GM19238 (cell line): ENCODE data around the gene SOAT2.
"Not testable (repeated sequence)": the region's sequence is repeated elsewhere in the genome, so short reads cannot be mapped to it uniquely, and the experiment has no call there.

Experiments
- DNase-seq: peaks from one replicate; pipeline ENCODE4 v3.0.0; 2011; ENCODE audit warnings: low spot score; ENCODE audit not compliant: insufficient read length

SOAT2 gene

DNA sequence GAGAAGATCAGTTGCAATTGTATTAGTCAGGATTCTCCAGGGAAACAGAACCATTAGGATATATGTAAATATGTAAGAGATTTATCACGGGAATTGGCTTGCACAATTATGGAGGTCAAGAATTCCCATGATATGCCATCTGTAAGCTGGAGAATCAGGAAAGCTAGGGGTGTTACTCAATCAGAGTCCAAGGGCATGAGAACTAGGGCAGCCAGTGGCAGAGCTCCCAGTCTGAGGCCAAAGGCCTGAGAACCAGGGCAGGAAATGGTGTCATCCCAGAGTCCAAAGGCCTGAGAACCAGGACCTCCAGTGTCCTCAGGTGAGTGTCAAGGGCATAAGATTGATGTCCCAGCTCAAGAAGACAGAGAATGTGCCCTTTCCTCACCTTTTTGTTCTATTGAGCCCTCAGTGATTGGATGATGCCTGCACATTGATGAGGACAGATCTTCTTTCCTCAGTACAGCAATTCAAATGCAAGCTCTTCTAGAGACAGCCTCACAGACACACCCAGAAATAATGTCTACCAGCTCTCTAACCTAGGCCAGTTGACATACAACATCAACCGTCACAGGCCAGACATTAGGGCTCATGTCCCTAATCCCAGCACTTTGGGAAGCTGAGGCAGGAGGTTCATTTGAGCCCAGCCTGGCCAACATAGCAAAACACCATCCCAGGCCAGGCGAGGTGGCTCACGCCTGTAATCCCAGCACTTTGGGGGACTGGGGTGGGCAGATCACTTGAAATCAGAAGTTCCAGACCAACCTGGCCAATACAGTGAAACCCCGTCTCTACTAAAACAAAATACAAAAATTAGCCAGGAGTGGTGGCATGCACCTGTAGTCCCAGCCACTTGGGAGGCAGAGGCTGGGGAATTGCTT, 42.3 kb downstream of the SOAT2 start:
- DNase-seq = no peak

DNA sequence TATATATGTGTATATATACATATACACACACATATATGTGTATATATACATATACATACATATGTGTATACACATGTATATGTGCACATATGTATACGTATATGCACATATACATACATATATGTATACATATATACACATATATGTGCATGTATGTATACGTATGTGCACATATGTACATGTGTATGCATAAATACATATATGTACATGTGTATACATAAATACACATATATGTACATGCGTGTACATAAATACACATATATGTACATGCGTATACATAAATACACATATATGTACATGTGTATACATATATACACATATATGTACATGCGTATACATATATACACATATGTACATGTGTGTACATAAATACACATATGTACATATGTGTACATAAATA, 43.9 kb downstream of the SOAT2 start:
- DNase-seq = no peak

DNA sequence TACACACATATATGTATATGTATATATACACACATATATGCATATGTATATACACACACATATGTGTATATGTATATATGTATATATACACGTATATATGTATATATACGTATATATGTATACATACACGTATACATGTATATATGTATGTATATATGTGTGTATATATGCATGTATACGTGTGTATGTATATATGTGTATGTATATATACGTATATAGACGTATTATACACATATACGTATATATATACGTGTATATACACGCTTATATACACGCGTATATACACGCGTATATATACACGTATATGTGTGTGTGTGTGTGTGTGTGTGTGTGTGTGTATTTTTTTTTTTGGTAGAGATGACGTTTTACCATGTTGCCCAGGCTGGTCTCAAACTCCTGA, 44.4 kb downstream of the SOAT2 start:
- DNase-seq = no peak

DNA sequence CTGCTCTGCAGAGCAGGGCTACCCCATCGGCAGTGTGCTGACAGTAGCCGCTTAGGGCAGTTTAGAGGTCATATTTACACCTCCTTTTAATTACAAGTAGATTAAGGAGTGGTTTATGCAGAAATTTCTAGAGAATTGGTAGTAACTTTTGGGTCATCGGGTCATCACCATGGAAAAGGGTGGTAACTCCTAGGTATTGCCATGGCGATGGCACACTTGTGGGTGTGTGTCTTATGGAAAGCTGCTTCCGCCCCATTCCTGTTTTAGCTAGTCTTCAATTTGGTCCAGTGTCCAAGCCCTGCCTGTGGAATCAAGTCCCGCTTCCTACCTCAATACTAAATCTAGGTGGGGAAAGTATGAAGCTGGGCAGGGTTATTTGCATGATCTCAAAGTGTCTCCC, 47.8 kb downstream of the SOAT2 start:
- no peak for DNase-seq

DNA sequence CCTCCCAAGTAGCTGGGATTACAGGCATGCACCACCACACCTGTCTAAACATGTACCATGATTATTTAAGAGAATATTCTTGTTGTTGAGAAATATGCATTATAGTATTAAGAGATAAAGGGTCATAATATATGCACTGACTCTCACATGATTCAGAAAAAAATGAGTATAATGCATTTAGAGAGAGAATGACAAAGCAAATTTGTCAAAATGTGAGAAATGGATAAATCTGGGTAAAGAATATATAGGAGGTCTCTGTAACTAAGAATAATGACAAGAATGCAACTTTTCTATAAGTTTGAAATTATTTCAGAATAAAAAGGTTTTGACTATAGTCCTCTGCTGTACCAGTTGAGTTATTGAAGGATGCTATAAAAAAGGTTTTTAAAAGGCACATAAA, 49.1 kb downstream of the SOAT2 start:
- no peak for DNase-seq

DNA sequence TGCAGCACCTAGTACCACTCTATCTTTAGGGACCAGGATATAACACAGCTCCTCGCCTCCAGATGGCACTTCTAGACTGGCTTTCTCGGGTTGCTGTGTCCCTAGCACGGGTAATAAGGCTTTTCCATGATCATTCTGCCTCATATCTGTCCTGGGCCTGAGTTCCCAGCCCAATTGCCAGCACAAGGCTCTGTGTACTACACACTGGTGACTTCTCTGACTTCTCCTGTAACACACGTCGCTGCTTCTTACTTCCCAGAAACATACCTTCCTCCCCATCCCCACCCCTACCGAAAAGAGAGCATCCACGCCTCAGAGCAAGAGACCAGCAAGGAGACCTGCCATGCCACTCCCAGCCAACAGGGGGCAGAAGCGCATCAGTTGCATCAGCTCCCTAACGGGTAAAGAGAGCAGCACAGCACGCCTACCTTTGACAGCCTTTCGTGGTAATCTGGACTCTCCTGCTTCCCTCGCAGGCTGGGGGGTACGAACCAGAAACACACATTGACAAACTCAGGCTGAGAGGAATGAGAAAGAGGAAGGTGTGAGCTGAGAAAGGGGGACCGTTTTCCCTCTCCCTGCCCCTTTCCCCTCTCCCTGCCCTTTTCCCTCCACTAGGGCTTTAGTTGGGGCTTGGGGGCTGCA, 56.0 kb downstream of the SOAT2 start:
- DNase-seq = peak; percentile 86

DNA sequence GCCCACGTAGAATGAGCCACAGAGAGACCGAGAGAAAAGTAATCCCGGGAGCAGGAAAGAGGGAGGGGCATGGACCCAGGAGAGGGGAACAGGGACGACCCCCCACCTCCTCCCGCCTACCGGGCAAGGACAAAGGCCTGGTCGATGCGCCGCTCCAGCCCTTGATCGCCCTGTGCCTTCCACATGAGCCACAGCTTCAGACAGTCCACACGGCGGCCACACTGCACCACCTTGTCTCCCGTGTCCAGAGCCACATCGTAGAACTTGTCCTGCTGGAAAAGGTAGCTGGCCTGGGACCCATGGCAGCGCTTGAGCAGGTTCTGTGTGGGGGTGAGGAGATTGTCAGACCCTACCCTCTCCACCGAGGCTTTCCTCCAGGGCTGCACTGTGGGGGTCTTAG, 56.7 kb downstream of the SOAT2 start:
- no peak for DNase-seq

DNA sequence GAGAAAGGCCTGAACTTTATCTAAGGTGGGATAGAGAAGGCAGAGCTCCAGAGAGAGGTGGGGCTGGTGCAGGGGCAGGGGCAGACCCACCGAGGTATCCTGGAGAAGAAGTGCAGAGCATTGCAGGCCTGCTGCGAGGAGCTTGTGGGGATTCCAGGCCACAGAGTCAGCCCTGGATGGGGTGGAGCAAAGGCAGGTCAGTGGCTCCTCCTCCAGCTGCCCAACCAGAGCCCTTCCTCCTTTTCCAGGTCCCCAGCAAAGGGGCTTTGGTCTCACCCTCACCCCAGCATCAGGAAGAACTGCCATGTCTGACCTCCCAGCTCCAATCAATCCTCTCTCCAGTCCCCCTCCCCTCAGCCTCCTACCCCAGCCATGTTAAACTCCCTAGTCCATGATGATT, 57.4 kb downstream of the SOAT2 start:
- DNase-seq = no peak

DNA sequence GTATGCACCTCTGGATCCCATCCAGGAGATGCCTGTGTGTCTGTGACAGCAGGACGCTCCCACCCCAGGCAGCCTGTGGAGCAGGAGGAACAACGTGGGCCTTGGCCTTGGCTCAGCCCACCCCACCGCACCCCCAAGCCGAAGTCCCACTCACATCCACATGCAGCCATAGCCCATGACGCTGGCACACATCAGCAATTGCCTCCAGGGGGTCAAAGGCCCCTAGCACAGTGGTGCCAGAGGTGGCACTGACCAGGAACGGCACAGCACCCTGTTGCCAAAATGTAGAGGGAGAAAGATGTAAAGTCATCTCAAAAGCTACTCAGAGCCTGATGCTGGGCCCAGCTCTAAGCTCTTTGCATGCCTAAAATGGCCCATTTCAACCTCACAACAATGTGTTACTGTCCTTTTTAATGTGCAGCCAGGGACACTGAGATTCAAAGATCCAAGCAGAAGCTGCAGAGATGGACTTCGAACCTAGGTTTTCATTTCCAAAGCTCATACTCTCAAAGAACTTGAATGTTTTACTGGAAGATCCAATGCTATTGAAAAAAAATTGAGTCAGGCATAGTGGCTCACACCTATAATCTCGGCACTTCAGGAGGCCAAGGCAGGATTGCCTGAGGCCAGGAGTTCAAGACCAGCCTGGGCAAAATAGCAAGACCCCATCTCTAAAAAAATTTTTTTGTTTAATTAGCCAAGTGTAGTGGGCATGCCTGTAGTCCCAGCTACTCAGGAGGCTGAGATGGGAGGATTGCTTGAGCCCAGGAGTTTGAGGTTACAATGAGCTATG, 58.0 kb downstream of the SOAT2 start:
- DNase-seq = no peak

DNA sequence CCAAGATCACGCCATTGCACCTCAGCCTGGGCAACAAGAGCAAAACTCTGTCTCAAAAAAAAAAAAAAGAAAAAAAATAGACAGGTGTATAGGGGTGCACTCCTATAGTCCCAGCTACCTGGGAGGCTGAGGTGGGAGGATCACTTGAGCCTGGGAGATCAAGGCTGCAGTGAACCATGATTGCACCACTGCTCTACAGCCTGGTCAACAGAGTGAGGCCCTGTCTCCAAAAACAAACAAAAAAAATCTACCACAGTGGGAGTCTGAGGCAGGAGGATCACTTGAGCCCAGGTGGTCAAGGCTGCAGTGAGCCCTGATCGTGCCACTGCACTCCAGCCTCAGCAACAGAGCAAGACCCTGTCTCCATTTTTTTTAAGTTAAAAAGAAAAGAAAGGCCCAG, 59.7 kb downstream of the SOAT2 start:
- DNase-seq = not testable (repeated sequence)

DNA sequence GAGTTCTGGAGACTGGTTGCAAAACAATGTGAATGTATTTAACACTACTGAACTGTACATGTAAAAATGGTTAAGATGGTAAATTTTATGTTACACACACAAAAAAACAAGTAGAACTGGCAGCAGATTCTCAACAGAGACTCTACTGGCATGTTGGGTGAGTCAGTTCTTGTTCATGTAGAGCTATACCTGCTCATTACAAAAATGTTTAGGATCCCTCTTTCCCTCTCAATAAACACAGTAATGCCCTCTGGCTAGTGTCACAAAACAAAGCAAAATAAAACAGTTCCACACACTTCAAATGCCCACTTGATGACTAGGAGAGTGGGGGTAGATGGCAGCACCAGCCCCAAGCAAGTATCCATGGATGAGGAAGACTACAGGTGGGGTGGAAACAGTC, 63.6 kb downstream of the SOAT2 start:
- DNase-seq = no peak

DNA sequence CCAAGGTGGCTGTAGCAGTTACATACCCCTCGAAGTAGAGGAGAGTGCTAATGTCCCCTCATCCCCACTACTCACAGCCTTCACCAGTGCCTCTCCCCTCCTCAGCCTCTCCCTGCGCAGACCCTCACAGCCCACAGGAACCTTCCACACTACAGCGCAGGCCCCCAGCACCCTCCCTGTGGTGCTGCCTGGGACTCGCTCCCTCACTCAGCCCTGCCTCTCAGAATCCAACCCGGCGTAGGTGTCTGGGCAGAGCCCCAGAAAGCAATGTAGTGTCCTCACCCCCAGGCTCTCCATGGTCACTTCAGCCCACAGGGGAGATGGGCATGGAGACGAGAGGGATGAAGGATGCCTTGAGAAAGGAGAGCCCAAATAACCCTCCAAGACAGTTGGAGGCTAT, 66.4 kb downstream of the SOAT2 start:
- no peak for DNase-seq

DNA sequence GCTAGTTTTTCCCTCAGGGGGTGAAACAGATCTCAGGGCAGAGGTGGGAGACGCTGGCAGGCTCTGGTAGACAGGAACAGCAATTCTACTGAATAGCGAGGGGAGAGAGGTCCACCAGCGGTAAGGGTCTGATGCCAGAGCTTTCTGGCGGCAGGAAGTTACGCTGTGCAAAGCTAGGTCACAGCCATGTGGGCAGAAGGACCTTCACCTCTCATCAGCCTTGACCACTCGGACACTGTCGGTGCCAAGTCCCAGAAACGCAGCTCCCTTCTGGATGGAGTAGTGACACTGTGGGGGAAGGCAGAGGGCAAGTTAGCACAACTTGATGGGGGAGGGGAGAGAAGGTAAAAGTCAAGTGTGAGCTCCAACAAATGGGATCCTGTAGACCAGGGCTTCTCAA, 66.9 kb downstream of the SOAT2 start:
- no peak for DNase-seq

DNA sequence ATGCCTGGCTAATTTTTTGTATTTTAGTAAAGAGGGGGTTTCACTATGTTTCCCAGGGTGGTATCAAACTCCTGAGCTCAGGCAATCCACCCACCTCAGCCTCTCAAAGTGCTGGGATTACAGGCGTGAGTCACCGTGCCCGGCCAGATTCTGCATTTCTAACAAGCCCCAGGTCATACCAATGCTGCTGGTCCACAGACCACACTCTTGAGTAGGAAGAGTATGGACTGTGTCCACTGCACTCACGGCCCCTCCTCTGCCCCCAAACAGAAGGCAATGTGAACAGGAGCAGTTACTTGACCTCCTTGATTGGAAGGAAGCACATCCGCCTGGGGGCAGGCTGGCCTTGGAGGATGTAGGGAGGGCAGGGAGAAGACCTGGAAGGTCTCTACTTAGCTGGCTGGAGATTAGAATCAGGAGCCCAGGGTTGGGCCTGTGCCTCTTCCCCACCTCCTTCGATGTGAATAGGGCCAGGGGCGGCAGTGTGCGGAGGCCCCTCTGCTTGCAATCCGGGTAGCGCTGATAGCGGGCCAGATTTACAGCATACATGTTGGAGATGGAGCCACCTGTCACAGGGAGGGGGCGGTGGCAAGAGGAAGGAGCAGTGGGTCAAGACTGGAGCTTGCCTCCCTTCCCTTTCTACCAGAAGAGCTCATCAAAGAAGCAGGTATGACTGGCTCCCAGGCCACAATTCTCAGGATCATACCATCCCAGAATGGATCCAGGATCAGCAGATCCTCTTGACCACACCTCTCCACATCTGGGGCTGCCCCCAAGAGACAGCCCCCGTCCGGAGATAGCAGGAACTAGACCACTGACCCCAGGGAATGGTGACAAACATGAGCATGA, 67.8 kb downstream of the SOAT2 start:
- DNase-seq = no peak

DNA sequence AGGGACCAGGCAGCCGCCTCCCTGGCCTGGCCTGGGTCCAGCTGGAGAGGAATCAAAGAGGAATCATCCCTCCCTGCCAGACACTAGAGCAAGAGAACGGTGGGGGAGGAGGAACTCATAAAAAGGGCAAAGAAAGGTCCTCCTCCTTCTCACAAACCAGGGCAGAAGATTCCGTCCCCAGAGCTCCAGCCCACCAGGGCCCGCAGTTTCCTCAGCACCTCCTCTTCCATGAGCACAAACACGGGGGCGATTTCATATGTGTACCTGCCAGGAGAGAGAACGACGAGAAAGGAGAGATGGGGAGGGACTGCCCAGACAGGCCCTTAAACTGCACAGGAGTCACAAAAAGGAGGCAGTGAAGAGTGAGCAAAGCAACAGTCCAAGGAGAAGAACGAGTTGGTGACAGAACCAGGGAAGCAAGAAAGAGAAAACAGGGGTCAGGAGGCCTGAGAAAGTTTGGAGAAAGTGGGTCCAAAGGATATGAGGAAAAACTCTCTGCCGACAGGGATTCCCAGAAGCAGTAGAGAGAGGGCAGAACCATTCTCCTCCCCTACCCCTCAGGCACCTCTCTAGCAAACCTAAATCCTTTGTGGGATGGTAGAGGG, 68.5 kb downstream of the SOAT2 start:
- DNase-seq = no peak

DNA sequence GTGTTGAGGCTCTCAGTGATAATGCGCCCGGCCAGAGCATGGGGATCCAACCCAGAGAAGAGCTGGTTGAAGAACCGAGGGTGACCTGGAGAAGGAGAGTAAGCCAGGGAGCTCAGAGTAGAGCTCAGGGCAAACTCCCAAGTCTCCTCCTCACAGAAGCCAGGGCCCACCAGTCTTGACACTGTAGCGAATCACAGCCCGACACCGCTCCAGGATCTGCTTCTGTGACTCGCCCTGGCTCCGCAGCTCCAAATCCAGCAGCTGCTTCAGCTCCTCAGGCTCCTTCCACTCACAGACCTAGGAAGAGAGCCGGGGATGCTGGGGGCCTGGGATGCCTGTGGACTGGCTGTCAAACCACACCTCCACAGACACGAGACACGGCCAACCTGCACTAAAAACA, 69.1 kb downstream of the SOAT2 start:
- DNase-seq = no peak

DNA sequence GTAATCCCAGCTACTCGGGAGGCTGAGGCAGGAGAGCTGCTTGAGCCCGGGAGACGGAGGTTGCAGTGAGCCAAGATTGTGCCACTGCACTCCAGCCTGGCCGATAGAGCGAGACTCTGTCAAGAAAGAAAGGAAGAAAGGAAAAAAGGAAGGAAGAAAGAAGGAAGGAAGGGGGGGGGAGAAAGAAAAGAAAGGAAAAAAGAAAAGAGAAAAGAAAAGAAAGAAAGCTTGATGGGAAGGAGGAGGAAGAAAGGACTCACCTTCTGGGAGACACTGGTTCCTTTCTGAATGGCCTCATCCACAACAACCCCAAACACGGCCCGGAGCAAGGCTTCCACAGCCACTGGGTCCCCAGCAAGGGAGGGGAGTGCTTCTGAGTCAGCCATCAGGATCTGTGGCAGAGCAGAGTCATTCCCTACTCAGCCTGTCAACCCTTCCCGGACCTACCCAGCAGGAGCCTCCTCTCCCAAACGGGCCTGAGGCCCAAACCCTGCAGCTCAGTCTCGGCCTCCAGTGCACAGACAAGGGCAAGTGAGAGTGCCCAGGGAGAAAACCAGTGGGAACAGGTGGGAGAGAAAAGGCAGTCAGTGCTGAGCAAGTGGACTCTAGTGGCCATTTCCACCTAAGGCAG, 69.9 kb downstream of the SOAT2 start:
- DNase-seq = no peak
